HepG2 (cell line): ENCODE data around the gene PTCD2. TPM values are rescaled to one million over a fixed set of nuclear protein-coding genes. Genes with fewer than 3 reads are reported as not detected.

ENCODE experiments used
- FOSL1 ChIP-seq: sonication (generic); formaldehyde crosslinking; IDR thresholded peaks from 2 replicates; pipeline ENCODE4 v1.9.0; 2021; ENCODE audit warnings: missing genetic modification reagents, borderline replicate concordance
- ZFP36L2 ChIP-seq: sonication (generic); formaldehyde crosslinking; IDR thresholded peaks from 2 replicates; pipeline ENCODE4 v1.4.0; 2020; ENCODE audit warnings: missing genetic modification reagents
- ZFX ChIP-seq: sonication (generic); formaldehyde crosslinking; IDR thresholded peaks from 2 replicates; pipeline ENCODE4 v1.4.0; 2020; ENCODE audit warnings: mild to moderate bottlenecking, low read depth, missing genetic modification reagents, moderate library complexity
- ZNF589 ChIP-seq: sonication (generic); formaldehyde crosslinking; conservative IDR thresholded peaks from 2 replicates; pipeline ENCODE4 v1.8.0; 2022; ENCODE audit warnings: mild to moderate bottlenecking, moderate library complexity, missing genetic modification reagents
- ZNF605 ChIP-seq: sonication (generic); formaldehyde crosslinking; IDR thresholded peaks from 2 replicates; pipeline ENCODE4 v1.8.0; 2022; ENCODE audit warnings: mild to moderate bottlenecking, missing genetic modification reagents
- polyA plus RNA-seq, 8 experiments: library from polyadenylated mRNA; depleted of rRNA in 3 of 8; stranded (reverse) in 7 of 8; unstranded in 1 of 8; fragments of >200 nt; fragmentation: Illumina TruSeq in 4 of 8; extraction: Trizol in 4 of 8; gene quantifications; 2 replicates each; pipeline versions ENCODE4 v1.2.1 to v1.2.3, GENCODE V29; 2011 to 2016; ENCODE audit warnings: low read depth in 4 of 8, missing spikeins in 1 of 8, mixed read lengths in 1 of 8; ENCODE audit not compliant: insufficient read depth in 1 of 8
- total RNA-seq, 5 experiments: library from RNA; depleted of rRNA; stranded (reverse); fragments of >200 nt; fragmentation: Illumina TruSeq; extraction: Trizol; gene quantifications; 2 replicates each; pipeline ENCODE4 v1.2.3, GENCODE V29; 2016; ENCODE audit warnings: low read depth in 1 of 5
- TF ChIP-seq, protein P1 (sequence below): sonication (generic); formaldehyde crosslinking; IDR thresholded peaks from 2 replicates; pipeline ENCODE4 v1.5.1; 2020; ENCODE audit warnings: mild to moderate bottlenecking, missing genetic modification reagents, borderline replicate concordance
- TF ChIP-seq, protein P2 (sequence below): sonication (generic); formaldehyde crosslinking; IDR thresholded peaks from 2 replicates; pipeline ENCODE4 v1.5.0; 2020; ENCODE audit warnings: mild to moderate bottlenecking, missing genetic modification reagents
- TF ChIP-seq, protein P3 (sequence below): sonication (generic); formaldehyde crosslinking; IDR thresholded peaks from 2 replicates; pipeline ENCODE4 v1.5.1; 2020; ENCODE audit warnings: mild to moderate bottlenecking, moderate library complexity, missing genetic modification reagents
- TF ChIP-seq, protein P4 (sequence below): sonication (generic); formaldehyde crosslinking; IDR thresholded peaks from 2 replicates; pipeline ENCODE4 v1.8.0; 2022; ENCODE audit warnings: missing genetic modification reagents, low read depth, mild to moderate bottlenecking, borderline replicate concordance
- TF ChIP-seq, protein P5 (sequence below), 2 experiments: sonication (generic) in 1 of 2; formaldehyde crosslinking in 1 of 2; IDR thresholded peaks; 2 replicates each; pipeline versions ENCODE4 v1.4.0 to v1.6.1; 2018 to 2020; ENCODE audit warnings: missing genetic modification reagents in 2 of 2, borderline replicate concordance in 1 of 2, low read depth in 1 of 2, mild to moderate bottlenecking in 1 of 2, missing biosample characterization in 1 of 2

PTCD2 gene
- total and polyA plus RNA-seq, 2 of the 13 experiments (the other 11 are each of a cell fraction or from before 2014, with no cell fraction given) = 5.3 to 6.4 TPM

DNA sequence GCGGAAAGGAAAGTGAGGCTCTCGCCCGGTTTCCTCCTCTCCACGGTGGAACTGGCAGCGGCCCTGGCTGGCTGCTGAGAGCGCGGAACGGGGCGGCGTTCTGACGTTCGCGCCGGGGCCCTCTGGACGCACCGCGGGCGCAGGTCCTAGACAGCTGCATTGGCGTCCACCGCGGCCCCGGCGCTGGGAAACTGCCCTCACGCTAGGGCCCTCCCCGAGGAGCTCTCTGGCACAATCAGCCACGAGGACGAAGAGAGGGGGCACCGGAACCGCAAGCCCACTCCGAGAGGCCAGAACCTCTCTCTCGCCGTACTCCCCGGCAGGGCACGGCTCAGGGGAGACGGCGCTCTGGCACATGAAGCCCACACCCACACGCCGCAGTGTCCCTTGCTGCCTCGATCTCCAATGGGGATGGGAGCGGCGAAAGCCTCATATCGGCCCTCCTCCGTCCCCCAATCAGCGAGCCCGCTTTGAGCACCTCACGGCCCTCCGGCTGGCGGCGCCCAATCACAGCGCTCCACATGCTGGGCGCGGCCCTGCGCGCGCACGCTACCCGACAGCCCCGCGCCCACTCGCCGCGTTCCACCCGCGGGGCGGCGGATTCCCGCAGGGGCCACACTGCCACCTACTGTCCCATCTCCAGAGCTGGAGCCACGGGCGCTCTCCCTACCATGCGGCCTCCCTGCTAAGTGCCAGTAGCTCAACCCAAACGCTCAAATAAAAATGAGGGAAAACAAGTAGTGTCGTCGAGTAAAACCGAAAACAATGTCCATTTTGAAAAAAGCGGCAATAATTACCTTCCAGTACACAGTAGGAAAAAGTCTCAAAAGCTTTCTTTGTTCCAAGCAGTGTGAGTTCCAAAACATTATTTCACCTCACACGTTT is 12.0 kb upstream of the PTCD2 start (continued):
- TF ChIP-seq, protein P1, sequence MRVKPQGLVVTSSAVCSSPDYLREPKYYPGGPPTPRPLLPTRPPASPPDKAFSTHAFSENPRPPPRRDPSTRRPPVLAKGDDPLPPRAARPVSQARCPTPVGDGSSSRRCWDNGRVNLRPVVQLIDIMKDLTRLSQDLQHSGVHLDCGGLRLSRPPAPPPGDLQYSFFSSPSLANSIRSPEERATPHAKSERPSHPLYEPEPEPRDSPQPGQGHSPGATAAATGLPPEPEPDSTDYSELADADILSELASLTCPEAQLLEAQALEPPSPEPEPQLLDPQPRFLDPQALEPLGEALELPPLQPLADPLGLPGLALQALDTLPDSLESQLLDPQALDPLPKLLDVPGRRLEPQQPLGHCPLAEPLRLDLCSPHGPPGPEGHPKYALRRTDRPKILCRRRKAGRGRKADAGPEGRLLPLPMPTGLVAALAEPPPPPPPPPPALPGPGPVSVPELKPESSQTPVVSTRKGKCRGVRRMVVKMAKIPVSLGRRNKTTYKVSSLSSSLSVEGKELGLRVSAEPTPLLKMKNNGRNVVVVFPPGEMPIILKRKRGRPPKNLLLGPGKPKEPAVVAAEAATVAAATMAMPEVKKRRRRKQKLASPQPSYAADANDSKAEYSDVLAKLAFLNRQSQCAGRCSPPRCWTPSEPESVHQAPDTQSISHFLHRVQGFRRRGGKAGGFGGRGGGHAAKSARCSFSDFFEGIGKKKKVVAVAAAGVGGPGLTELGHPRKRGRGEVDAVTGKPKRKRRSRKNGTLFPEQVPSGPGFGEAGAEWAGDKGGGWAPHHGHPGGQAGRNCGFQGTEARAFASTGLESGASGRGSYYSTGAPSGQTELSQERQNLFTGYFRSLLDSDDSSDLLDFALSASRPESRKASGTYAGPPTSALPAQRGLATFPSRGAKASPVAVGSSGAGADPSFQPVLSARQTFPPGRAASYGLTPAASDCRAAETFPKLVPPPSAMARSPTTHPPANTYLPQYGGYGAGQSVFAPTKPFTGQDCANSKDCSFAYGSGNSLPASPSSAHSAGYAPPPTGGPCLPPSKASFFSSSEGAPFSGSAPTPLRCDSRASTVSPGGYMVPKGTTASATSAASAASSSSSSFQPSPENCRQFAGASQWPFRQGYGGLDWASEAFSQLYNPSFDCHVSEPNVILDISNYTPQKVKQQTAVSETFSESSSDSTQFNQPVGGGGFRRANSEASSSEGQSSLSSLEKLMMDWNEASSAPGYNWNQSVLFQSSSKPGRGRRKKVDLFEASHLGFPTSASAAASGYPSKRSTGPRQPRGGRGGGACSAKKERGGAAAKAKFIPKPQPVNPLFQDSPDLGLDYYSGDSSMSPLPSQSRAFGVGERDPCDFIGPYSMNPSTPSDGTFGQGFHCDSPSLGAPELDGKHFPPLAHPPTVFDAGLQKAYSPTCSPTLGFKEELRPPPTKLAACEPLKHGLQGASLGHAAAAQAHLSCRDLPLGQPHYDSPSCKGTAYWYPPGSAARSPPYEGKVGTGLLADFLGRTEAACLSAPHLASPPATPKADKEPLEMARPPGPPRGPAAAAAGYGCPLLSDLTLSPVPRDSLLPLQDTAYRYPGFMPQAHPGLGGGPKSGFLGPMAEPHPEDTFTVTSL = no peak
- TF ChIP-seq ZNF589 (CRISPR knock-in tag) (peak; percentile 53; the same call in 1 of the 2 replicates), FOSL1 (CRISPR knock-in tag) (no peak), ZFP36L2 (CRISPR knock-in tag) (no peak), ZFX (CRISPR knock-in tag) (peak; percentile 90), ZNF605 (CRISPR knock-in tag) (peak; percentile 73; the same call in 1 of the 2 replicates)
- TF ChIP-seq, protein P2, sequence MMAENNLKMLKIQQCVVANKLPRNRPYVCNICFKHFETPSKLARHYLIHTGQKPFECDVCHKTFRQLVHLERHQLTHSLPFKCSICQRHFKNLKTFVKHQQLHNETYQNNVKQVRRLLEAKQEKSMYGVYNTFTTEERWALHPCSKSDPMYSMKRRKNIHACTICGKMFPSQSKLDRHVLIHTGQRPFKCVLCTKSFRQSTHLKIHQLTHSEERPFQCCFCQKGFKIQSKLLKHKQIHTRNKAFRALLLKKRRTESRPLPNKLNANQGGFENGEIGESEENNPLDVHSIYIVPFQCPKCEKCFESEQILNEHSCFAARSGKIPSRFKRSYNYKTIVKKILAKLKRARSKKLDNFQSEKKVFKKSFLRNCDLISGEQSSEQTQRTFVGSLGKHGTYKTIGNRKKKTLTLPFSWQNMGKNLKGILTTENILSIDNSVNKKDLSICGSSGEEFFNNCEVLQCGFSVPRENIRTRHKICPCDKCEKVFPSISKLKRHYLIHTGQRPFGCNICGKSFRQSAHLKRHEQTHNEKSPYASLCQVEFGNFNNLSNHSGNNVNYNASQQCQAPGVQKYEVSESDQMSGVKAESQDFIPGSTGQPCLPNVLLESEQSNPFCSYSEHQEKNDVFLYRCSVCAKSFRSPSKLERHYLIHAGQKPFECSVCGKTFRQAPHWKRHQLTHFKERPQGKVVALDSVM (CRISPR knock-in tag) = peak; percentile 56; the same call in 1 of the 2 replicates
- TF ChIP-seq, protein P3, sequence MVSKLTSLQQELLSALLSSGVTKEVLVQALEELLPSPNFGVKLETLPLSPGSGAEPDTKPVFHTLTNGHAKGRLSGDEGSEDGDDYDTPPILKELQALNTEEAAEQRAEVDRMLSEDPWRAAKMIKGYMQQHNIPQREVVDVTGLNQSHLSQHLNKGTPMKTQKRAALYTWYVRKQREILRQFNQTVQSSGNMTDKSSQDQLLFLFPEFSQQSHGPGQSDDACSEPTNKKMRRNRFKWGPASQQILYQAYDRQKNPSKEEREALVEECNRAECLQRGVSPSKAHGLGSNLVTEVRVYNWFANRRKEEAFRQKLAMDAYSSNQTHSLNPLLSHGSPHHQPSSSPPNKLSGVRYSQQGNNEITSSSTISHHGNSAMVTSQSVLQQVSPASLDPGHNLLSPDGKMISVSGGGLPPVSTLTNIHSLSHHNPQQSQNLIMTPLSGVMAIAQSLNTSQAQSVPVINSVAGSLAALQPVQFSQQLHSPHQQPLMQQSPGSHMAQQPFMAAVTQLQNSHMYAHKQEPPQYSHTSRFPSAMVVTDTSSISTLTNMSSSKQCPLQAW (CRISPR knock-in tag) = peak; percentile 62
- TF ChIP-seq, protein P4, sequence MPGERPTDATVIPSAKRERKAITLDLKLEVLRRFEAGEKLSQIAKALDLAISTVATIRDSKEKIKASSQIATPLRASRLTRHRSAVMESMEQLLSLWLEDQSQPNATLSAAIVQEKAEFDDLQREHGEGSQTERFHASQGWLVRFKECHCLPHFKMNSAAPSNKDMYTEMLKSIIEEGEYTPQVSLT (CRISPR knock-in tag) = no peak
- TF ChIP-seq, protein P5, sequence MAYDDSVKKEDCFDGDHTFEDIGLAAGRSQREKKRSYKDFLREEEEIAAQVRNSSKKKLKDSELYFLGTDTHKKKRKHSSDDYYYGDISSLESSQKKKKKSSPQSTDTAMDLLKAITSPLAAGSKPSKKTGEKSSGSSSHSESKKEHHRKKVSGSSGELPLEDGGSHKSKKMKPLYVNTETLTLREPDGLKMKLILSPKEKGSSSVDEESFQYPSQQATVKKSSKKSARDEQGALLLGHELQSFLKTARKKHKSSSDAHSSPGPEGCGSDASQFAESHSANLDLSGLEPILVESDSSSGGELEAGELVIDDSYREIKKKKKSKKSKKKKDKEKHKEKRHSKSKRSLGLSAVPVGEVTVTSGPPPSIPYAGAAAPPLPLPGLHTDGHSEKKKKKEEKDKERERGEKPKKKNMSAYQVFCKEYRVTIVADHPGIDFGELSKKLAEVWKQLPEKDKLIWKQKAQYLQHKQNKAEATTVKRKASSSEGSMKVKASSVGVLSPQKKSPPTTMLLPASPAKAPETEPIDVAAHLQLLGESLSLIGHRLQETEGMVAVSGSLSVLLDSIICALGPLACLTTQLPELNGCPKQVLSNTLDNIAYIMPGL (CRISPR knock-in tag; IDR thresholded peaks at IDR 0.05; ENCODE audit: borderline replicate concordance in 1 of 2, low read depth in 1 of 2) = peak in 1 of 2 experiments; percentile 93; a peak in 3 of 4 replicates
